A549 (cell line): ENCODE measurements around the gene CCT8. TPM values are rescaled to one million over a fixed set of nuclear protein-coding genes. Genes with fewer than 3 reads are reported as not detected.
"Not testable (repeated sequence)": the region's sequence is repeated elsewhere in the genome, so short reads cannot be mapped to it uniquely, and the experiment has no call there.

Source experiments
- ATAC-seq, 2 experiments: fragments of 200-7000 bp in 1 of 2; fragments of >200 bp in 1 of 2; cut with Nextera tagmentation in 1 of 2; cut with Tn5 transposase in 1 of 2; 3 replicates each; pipeline versions ENCODE4 v1.8.0 to v1.9.1; 2018 to 2020; ENCODE audit warnings: mild to moderate bottlenecking in 1 of 2, moderate library complexity in 1 of 2
- CTCF ChIA-PET: fragments of 300-600 bp; sonication (Branson Sonifier 250); formaldehyde crosslinking; extraction: SDS; loops from one replicate; lab custom pipeline; 2021; ENCODE audit warnings: antibody characterized with exemption, inconsistent platforms; lab: Yijun Ruan, JAX
- POLR2A ChIA-PET: fragments of 350-600 bp; formaldehyde crosslinking; extraction: SDS; loops from one replicate; lab custom pipeline; 2021; ENCODE audit warnings: antibody characterized with exemption, inconsistent platforms; lab: Yijun Ruan, JAX
- DNase-seq, 2 experiments: peaks; one replicate each; pipeline versions ENCODE4 v3.0.0 to v3.0.0-alpha.2; 2011 to 2016; ENCODE audit warnings: low read depth in 1 of 2, low spot score in 1 of 2
- FAIRE-seq: peaks from 2 replicates; lab custom pipeline; 2011; peaks lifted over from hg19 to GRCh38; lab: Jason Lieb, UNC
- H3K27ac ChIP-seq, 2 experiments: fragments of >200 bp; sonication (Bioruptor Twin); formaldehyde crosslinking; 3 replicates each; pipeline ENCODE4 v1.5.1; 2016 to 2017
- H3K4me1 ChIP-seq: fragments of >200 bp; sonication (Bioruptor Twin); formaldehyde crosslinking; 3 replicates; pipeline ENCODE4 v1.6.1; 2016
- H3K4me2 ChIP-seq: fragments of >200 bp; sonication (Bioruptor Twin); formaldehyde crosslinking; 3 replicates; pipeline ENCODE4 v1.6.1; 2016
- H3K4me3 ChIP-seq: fragments of >200 bp; sonication (Bioruptor Twin); formaldehyde crosslinking; 3 replicates; pipeline ENCODE4 v1.5.1; 2016
- H3K9me3 ChIP-seq: fragments of >200 bp; sonication (Bioruptor Twin); formaldehyde crosslinking; 3 replicates; pipeline ENCODE4 v1.6.1; 2016
- CEBPB ChIP-seq, 2 experiments: fragments of >200 bp in 1 of 2; sonication (Bioruptor Twin) in 1 of 2; formaldehyde crosslinking in 1 of 2; IDR thresholded peaks; 2 replicates each; pipeline ENCODE4 v1.6.1; 2012 to 2016
- FOSB ChIP-seq: fragments of 250-450 bp; sonication (Bioruptor Pico); IDR thresholded peaks from 2 replicates; pipeline ENCODE4 v1.5.0; 2020; ENCODE audit warnings: mild to moderate bottlenecking, moderate library complexity
- HOXA7 ChIP-seq: fragments of 250-450 bp; sonication (Bioruptor Pico); IDR thresholded peaks from 2 replicates; pipeline ENCODE4 v1.5.0; 2020; ENCODE audit warnings: mild to moderate bottlenecking, moderate library complexity
- HOXB13 ChIP-seq: fragments of 250-450 bp; sonication (Bioruptor Pico); IDR thresholded peaks from 2 replicates; pipeline ENCODE4 v1.5.0; 2020; ENCODE audit warnings: low read depth, mild to moderate bottlenecking, moderate library complexity
- HOXB5 ChIP-seq: fragments of 250-450 bp; sonication (Bioruptor Pico); IDR thresholded peaks from 2 replicates; pipeline ENCODE4 v1.5.0; 2020; ENCODE audit warnings: mild to moderate bottlenecking, moderate library complexity
- JUNB ChIP-seq: fragments of >200 bp; sonication (Bioruptor Twin); formaldehyde crosslinking; IDR thresholded peaks from 2 replicates; pipeline ENCODE4 v1.6.1; 2016
- MAFK ChIP-seq: fragments of 450-650 bp; IDR thresholded peaks from 2 replicates; pipeline ENCODE4 v1.6.1; 2014; ENCODE audit not compliant: partially characterized antibody
- MAZ ChIP-seq: fragments of 150-350 bp; IDR thresholded peaks from 2 replicates; pipeline ENCODE4 v1.6.1; 2014; ENCODE audit warnings: antibody characterized with exemption, low read depth, low read length, borderline replicate concordance
- MYC ChIP-seq: IDR thresholded peaks from 2 replicates; pipeline ENCODE4 v1.6.1; 2012; ENCODE audit warnings: mild to moderate bottlenecking, inconsistent platforms, low read length, improper control_type of control experiment, borderline replicate concordance
- NFE2L2 ChIP-seq: fragments of 150-350 bp; conservative IDR thresholded peaks from 2 replicates; pipeline ENCODE4 v1.6.1; 2014; ENCODE audit warnings: low read length
- NPAS2 ChIP-seq: fragments of 250-450 bp; sonication (Bioruptor Pico); IDR thresholded peaks from 2 replicates; pipeline ENCODE4 v1.8.0; 2022; ENCODE audit warnings: mild to moderate bottlenecking, moderate library complexity, borderline replicate concordance
- POLR2AphosphoS2 ChIP-seq: conservative IDR thresholded peaks from 2 replicates; pipeline ENCODE4 v1.6.1; 2012; ENCODE audit warnings: low read length, improper control_type of control experiment, inconsistent platforms
- RFX5 ChIP-seq: fragments of 450-650 bp; IDR thresholded peaks from 2 replicates; pipeline ENCODE4 v1.7.1; 2014; ENCODE audit warnings: antibody characterized with exemption, mild to moderate bottlenecking, moderate library complexity
- SMC3 ChIP-seq: fragments of >200 bp; sonication (Bioruptor Twin); formaldehyde crosslinking; IDR thresholded peaks from 3 replicates; pipeline ENCODE4 v1.6.1; 2018; ENCODE audit warnings: inconsistent platforms
- SREBF2 ChIP-seq: fragments of 450-650 bp; IDR thresholded peaks from 2 replicates; pipeline ENCODE4 v1.6.1; 2014; ENCODE audit warnings: mild to moderate bottlenecking, moderate library complexity
- ZC3H11A ChIP-seq: fragments of 450-650 bp; IDR thresholded peaks from 2 replicates; pipeline ENCODE4 v1.6.1; 2014; ENCODE audit warnings: antibody characterized with exemption, mild to moderate bottlenecking
- ZNF302 ChIP-seq: fragments of 250-450 bp; sonication (Bioruptor Pico); IDR thresholded peaks from 2 replicates; pipeline ENCODE4 v1.9.0; 2021; ENCODE audit warnings: inconsistent platforms, mild to moderate bottlenecking, moderate library complexity
- ZSCAN20 ChIP-seq: fragments of 250-450 bp; sonication (Bioruptor Pico); IDR thresholded peaks from 2 replicates; pipeline ENCODE4 v1.8.0; 2022; ENCODE audit warnings: mild to moderate bottlenecking, moderate library complexity
- WGBS: methylation state at CpG from one replicate; pipeline ENCODE4 v1.1.6; 2017; ENCODE audit errors: missing lambda C conversion rate; 5-methylcytosine and 5-hydroxymethylcytosine counted together
- polyA plus RNA-seq, 4 experiments: library from polyadenylated mRNA; depleted of rRNA in 3 of 4; stranded (reverse); fragments of >200 nt; fragmentation: RNase III in 1 of 4; extraction: RNeasy Plus Mini Kit Qiagen cat#74134 plus additional on column Dnase treatment in 1 of 4; gene quantifications; 2 replicates in 3 of 4; 3 replicates in 1 of 4; pipeline ENCODE4 v1.2.3, GENCODE V29; 2011 to 2017
- TF ChIP-seq, protein P1 (sequence below): IDR thresholded peaks from 2 replicates; pipeline ENCODE4 v1.6.1; 2012
- TF ChIP-seq, protein P2 (sequence below): fragments of >200 bp; sonication (Bioruptor Twin); formaldehyde crosslinking; IDR thresholded peaks from 2 replicates; pipeline ENCODE4 v1.6.1; 2016
- TF ChIP-seq, protein P3 (sequence below): fragments of 250-450 bp; sonication (Bioruptor Pico); IDR thresholded peaks from 2 replicates; pipeline ENCODE4 v1.5.0; 2021; ENCODE audit warnings: mild to moderate bottlenecking, moderate library complexity, borderline replicate concordance
- TF ChIP-seq, protein P4 (sequence below): fragments of >200 bp; sonication (Bioruptor Twin); formaldehyde crosslinking; IDR thresholded peaks from 3 replicates; pipeline ENCODE4 v1.6.1; 2016

CCT8 gene
- polyA plus RNA-seq, 2 of the 4 experiments (the other 2 are of a cell fraction) = 216 to 296 TPM

DNA sequence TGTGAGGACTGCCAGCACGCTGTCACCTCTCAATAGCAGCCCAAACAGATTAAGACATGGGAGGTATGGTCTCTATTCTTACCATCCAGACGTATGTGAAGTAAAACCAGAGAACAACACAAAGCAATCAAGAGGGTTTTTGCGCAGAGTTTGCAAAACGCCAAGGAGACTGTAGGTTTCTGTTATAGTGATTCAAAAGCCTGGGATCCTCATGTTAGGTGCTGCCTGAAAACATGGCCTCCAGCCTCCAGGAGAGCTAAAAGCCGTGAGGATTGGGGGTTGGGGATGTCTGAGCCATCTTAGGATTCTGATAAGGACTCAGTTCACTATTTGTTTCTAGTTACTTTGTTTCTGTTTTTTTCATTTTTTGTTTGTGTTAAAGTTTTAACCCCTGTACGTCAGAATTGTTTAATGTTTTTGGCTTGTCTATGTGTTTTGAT lies 4.2 kb upstream of the CCT8 start:
- no peak for FAIRE-seq
- peak overlapping the region; percentile 83 to 99 for H3K27ac ChIP-seq
- CTCF ChIA-PET = no interaction called here
- peak overlapping the region; percentile 57 for H3K4me3 ChIP-seq
- H3K4me1 ChIP-seq = no peaks in the 10 kb centered on the region
- no peak for TF ChIP-seq SMC3
- POLR2A ChIA-PET = interaction anchor here (0.6 to 1.4 kb wide), 4 partner anchors 9 to 85 kb away, joined by 3 to 6 read pairs (median 4); partner anchors contain the start of genes LTN1 and USP16
- DNase-seq = peak; percentile 28 to 65
- no peaks in the 10 kb centered on the region for H3K9me3 ChIP-seq
- ATAC-seq = peak; percentile 79 to 82
- peak overlapping the region; percentile 71 for H3K4me2 ChIP-seq
- WGBS = 2% methylated on average over 6 of the region's 6 CpGs

DNA sequence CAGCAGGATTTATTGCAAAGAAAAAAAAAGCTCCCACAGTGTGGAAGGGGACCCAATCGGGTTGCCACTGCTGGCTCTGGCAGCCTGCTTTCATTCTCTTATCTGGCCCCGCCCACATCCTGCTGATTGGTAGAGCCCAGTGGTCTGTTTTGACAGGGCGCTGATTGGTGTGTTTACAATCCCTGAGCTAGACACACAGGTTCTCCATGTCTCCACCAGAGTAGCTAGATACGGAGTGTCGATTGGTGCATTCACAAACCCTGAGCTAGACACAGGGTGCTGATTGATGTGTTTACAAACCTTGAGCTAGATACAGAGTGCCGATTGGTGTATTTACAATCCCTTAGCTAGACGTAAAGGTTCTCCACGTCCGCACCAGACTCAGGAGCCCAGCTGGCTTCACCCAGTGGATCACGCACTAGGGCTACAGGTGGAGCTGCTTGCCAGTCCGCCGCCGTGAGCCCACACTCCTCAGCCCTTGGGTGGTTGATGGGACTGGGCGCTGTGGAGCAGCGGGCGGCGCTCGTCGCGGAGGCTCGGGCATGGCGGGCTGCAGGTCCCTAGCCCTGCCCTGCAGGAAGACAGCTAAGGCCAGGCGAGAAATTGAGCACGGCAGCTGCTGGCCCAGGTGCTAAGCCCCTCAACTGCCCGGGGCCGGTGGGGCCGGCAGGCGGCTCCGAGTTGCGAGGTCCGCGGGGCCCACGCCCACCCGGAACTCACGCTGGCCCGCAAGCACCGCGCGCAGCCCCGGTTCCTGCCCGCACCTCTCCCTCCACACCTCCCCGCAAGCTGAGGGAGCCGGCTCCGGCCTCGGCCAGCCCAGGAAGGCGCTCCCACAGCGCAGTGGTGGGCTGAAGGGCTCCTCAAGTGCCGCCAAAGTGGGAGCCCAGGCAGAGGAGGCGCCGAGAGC lies 3.5 kb upstream of the CCT8 start:
- not testable (repeated sequence) for FAIRE-seq, H3K9me3 ChIP-seq, H3K4me1 ChIP-seq
- peak overlapping the region; percentile 83 to 99 for H3K27ac ChIP-seq
- peak overlapping the region; percentile 57 for H3K4me3 ChIP-seq
- ATAC-seq (peak; percentile 57 to 59), DNase-seq (peak in 1 of 2 experiments; percentile 85)
- peak overlapping the region; percentile 71 for H3K4me2 ChIP-seq
- CTCF ChIA-PET = interaction anchor here (0.7 kb wide), 2 partner anchors 9 to 16 kb away, joined by 3 to 4 read pairs; no protein-coding TSS in a partner anchor
- TF ChIP-seq, protein P1, sequence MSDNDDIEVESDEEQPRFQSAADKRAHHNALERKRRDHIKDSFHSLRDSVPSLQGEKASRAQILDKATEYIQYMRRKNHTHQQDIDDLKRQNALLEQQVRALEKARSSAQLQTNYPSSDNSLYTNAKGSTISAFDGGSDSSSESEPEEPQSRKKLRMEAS = peak; percentile 37; the same call in 1 of the 2 replicates
- POLR2A ChIA-PET = interaction anchor here (1.0 to 1.4 kb wide), 3 partner anchors 53 to 84 kb away, joined by 4 to 6 read pairs (median 4); partner anchors contain the start of genes LTN1 and USP16
- 5% methylated on average over 6 of the region's 50 CpGs for WGBS

DNA sequence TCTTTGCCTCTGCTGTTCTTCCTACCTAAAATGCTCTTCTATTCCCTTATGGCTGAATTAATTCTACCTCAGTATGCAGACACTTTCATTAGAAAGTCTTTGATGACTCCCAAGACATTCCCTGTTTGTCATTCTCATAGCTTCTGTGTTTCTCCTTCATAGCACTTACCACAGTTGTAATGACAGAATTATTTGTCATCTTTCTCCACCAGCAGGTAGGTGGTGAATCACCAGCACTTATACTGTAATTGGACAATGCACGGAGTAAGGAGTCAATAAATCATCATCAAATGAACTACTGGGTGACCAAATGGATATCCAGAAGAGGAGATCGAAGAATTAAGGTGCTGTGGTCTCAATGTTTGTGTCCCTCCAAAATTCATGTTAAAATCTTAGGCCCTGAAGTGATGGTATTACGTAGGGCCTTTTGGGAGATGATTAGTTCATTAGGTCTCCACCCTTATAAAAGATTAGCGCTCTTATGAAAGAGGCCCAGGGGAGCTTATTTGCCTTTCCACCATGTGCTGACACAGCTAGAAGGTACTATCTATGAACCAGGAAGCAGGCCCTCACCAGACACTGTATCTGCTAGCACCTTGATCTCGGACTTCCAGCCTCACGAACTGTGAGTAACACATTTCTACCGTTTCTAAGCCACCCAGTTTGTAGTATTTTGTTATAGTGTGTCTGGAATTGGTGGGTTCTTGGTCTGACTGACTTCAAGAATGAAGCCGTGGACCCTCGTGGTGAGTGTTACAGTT lies 2.4 kb upstream of the CCT8 start:
- POLR2A ChIA-PET = interaction anchor here (1.4 kb wide), 1 partner anchor 73 kb away, joined by 6 read pairs; no protein-coding TSS in a partner anchor
- TF ChIP-seq HOXB5 (CRISPR knock-in tag) = no peak
- no peak for TF ChIP-seq MAZ
- peak; percentile 5 for TF ChIP-seq MAFK
- no peak for ATAC-seq
- H3K4me3 ChIP-seq = no peak overlapping the region
- no peak for FAIRE-seq
- no peak for DNase-seq
- CTCF ChIA-PET = no interaction called here
- no peak overlapping the region for H3K4me2 ChIP-seq
- peaks cover 12% of the 10 kb centered on the region for H3K4me1 ChIP-seq
- no peaks in the 10 kb centered on the region for H3K9me3 ChIP-seq
- peak overlapping the region; percentile 59 to 99 for H3K27ac ChIP-seq
- 86% methylated on average over 9 of the region's 9 CpGs for WGBS

DNA sequence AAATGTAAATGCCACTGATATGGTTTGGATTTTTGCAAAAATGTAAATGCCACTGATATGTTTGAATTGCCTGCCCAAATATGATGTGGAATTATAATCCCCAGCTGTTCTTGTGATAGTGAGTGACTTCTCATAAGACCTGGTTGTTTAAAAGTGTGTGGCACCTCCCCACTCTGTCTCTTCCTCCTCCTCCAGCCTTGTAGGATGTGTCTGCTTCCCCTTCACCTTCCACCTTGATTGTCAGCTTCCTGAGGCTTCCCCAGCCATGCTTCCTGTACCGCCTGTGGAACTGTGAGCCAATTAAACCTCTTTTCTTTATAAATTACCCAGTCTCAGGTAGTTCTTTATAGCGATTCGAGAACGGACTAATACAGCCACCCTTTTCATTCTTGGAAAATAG lies 1.3 kb upstream of the CCT8 start:
- no peaks in the 10 kb centered on the region for H3K9me3 ChIP-seq
- H3K4me1 ChIP-seq = peaks cover 14% of the 10 kb centered on the region
- DNase-seq = no peak
- WGBS = 87% methylated on average over 4 of the region's 4 CpGs
- no peak for FAIRE-seq
- no peak overlapping the region for H3K4me3 ChIP-seq
- H3K27ac ChIP-seq = no peak overlapping the region
- TF ChIP-seq, protein P1 = no peak
- TF ChIP-seq, protein P2, sequence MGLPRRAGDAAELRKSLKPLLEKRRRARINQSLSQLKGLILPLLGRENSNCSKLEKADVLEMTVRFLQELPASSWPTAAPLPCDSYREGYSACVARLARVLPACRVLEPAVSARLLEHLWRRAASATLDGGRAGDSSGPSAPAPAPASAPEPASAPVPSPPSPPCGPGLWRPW = no peak
- TF ChIP-seq NPAS2 (CRISPR knock-in tag) (no peak), CEBPB (IDR thresholded peaks at IDR 0.05) (no peak), FOSB (CRISPR knock-in tag) (no peak), SREBF2 (no peak), HOXB13 (no peak), ZC3H11A (no peak), ZNF302 (CRISPR knock-in tag) (no peak), RFX5 (no peak), MAZ (no peak), NFE2L2 (no peak), MYC (no peak), JUNB (no peak), POLR2AphosphoS2 (no peak), ZSCAN20 (CRISPR knock-in tag) (no peak), HOXA7 (CRISPR knock-in tag) (no peak)
- TF ChIP-seq, protein P3, sequence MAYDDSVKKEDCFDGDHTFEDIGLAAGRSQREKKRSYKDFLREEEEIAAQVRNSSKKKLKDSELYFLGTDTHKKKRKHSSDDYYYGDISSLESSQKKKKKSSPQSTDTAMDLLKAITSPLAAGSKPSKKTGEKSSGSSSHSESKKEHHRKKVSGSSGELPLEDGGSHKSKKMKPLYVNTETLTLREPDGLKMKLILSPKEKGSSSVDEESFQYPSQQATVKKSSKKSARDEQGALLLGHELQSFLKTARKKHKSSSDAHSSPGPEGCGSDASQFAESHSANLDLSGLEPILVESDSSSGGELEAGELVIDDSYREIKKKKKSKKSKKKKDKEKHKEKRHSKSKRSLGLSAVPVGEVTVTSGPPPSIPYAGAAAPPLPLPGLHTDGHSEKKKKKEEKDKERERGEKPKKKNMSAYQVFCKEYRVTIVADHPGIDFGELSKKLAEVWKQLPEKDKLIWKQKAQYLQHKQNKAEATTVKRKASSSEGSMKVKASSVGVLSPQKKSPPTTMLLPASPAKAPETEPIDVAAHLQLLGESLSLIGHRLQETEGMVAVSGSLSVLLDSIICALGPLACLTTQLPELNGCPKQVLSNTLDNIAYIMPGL (CRISPR knock-in tag) = no peak
- TF ChIP-seq, protein P4, sequence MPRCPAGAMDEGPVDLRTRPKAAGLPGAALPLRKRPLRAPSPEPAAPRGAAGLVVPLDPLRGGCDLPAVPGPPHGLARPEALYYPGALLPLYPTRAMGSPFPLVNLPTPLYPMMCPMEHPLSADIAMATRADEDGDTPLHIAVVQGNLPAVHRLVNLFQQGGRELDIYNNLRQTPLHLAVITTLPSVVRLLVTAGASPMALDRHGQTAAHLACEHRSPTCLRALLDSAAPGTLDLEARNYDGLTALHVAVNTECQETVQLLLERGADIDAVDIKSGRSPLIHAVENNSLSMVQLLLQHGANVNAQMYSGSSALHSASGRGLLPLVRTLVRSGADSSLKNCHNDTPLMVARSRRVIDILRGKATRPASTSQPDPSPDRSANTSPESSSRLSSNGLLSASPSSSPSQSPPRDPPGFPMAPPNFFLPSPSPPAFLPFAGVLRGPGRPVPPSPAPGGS = no peak
- TF ChIP-seq, all 56 proteins: peak for 0
- POLR2A ChIA-PET = no interaction called here
- CTCF ChIA-PET = interaction anchor here (0.6 kb wide), 2 partner anchors 27 to 121 kb away, joined by 3 read pairs; no protein-coding TSS in a partner anchor
- ATAC-seq = no peak
- H3K4me2 ChIP-seq = no peak overlapping the region; the same call in 2 of the 3 replicates
